Germinal center (tissue), 1 donor: ENCODE measurements around the gene CLDN17.

Experiments
- DNase-seq: peaks from one replicate; pipeline ENCODE4 v3.0.0; 2012; ENCODE audit warnings: mixed read lengths, low spot score

CLDN17 gene

GRCh38 chr21:30166705-30167104, at the start of gene CLDN17:
TSS of gene CLDN17 (minus strand) at chr21:30166805. CDS start at chr21:30166617, 188 bp downstream.
- DNase-seq: no peak

GRCh38 chr21:30216041-30216723, 49.6 kb upstream of the CLDN17 start, which contains the start of gene CLDN8:
TSS of gene CLDN8 (minus strand) at chr21:30216097. CDS start at chr21:30215925, 172 bp downstream.
- no peak for DNase-seq

- DNase-seq: no peak
Observed at GRCh38 chr21:30211071-30211470, 44.5 kb upstream of the CLDN17 start.

GRCh38 chr21:30209601-30210000, 43.0 kb upstream of the CLDN17 start:
- DNase-seq: no peak

GRCh38 chr21:30207252-30207579, 40.6 kb upstream of the CLDN17 start:
- no peak for DNase-seq

- no peak for DNase-seq
Observed at GRCh38 chr21:30206551-30207251, 40.1 kb upstream of the CLDN17 start.

- DNase-seq: no peak
Observed at GRCh38 chr21:30200000-30200399, 33.4 kb upstream of the CLDN17 start.

GRCh38 chr21:30194701-30195299, 28.2 kb upstream of the CLDN17 start:
- DNase-seq: no peak

- no peak for DNase-seq
Observed at GRCh38 chr21:30193201-30193600, 26.6 kb upstream of the CLDN17 start.

- DNase-seq: no peak
Observed at GRCh38 chr21:30190554-30190953, 23.9 kb upstream of the CLDN17 start.

GRCh38 chr21:30189773-30190172, 23.2 kb upstream of the CLDN17 start:
- DNase-seq: no peak

GRCh38 chr21:30186242-30186641, 19.6 kb upstream of the CLDN17 start:
- DNase-seq: no peak

- no peak for DNase-seq
Observed at GRCh38 chr21:30168086-30168485, 1.5 kb upstream of the CLDN17 start.

- no peak for DNase-seq
Observed at GRCh38 chr21:30166171-30166570, 434 bp downstream of the CLDN17 start.

GRCh38 chr21:30164796-30165195, 1.8 kb downstream of the CLDN17 start:
- no peak for DNase-seq

- no peak for DNase-seq
Observed at GRCh38 chr21:30153697-30154340, 12.8 kb downstream of the CLDN17 start.

GRCh38 chr21:30152792-30153191, 13.8 kb downstream of the CLDN17 start:
- no peak for DNase-seq

GRCh38 chr21:30148906-30149305, 17.7 kb downstream of the CLDN17 start:
- no peak for DNase-seq

- no peak for DNase-seq
Observed at GRCh38 chr21:30146558-30147282, 19.9 kb downstream of the CLDN17 start.

- DNase-seq: no peak
Observed at GRCh38 chr21:30138483-30138882, 28.1 kb downstream of the CLDN17 start.

- DNase-seq: no peak
Observed at GRCh38 chr21:30129246-30129645, 37.4 kb downstream of the CLDN17 start.

- no peak for DNase-seq
Observed at GRCh38 chr21:30126576-30126975, 40.0 kb downstream of the CLDN17 start.
